ENCODE results near the gene FLVCR2. TPM values are rescaled to one million over a fixed set of nuclear protein-coding genes. Genes with fewer than 3 reads are reported as not detected.
A peak's percentile ranks its signal among the peaks of the same experiment; 100 is the strongest.

Gene FLVCR2
- total RNA-seq, 1 donor from 2014 or later: 42.4 TPM

DNA sequence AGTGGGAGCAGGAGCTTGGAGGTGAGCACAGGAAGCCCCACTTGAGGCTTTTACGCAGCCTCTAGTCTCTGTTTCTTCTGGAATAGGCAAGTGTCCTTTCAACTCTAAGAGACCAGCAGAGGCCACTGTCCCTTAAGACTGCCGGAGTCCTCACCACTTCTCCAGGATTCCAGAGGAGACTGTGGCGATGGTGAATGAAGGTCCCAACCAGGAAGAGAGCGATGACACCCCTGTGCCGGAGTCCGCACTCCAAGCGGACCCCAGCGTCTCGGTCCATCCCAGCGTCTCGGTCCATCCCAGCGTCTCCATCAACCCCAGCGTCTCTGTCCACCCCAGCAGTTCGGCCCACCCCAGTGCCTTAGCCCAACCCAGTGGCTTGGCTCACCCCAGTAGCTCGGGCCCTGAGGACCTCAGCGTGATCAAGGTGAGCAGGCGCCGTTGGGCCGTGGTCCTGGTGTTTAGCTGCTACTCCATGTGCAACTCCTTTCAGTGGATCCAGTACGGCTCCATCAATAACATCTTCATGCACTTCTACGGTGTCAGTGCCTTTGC lies 442 bp downstream of the FLVCR2 start:
- intact Hi-C loops (cut with DNase I): loop anchor here (5.0 kb wide), 1 partner anchor 73 kb away; no protein-coding TSS in a partner anchor
- peak; percentile 52 for DNase-seq
- H3K27me3 ChIP-seq (ENCODE audit: low read depth): no peaks in the 10 kb centered on the region
- peak overlapping the region; percentile 65 for H3K4me3 ChIP-seq
- H3K36me3 ChIP-seq: no peaks in the 10 kb centered on the region
- H3K9me3 ChIP-seq: no peaks in the 10 kb centered on the region
- peaks cover 21% of the 10 kb centered on the region for H3K4me1 ChIP-seq
- H3K27ac ChIP-seq: peak overlapping the region; percentile 80
- TF ChIP-seq, protein P1, sequence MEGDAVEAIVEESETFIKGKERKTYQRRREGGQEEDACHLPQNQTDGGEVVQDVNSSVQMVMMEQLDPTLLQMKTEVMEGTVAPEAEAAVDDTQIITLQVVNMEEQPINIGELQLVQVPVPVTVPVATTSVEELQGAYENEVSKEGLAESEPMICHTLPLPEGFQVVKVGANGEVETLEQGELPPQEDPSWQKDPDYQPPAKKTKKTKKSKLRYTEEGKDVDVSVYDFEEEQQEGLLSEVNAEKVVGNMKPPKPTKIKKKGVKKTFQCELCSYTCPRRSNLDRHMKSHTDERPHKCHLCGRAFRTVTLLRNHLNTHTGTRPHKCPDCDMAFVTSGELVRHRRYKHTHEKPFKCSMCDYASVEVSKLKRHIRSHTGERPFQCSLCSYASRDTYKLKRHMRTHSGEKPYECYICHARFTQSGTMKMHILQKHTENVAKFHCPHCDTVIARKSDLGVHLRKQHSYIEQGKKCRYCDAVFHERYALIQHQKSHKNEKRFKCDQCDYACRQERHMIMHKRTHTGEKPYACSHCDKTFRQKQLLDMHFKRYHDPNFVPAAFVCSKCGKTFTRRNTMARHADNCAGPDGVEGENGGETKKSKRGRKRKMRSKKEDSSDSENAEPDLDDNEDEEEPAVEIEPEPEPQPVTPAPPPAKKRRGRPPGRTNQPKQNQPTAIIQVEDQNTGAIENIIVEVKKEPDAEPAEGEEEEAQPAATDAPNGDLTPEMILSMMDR (IDR thresholded peaks at IDR 0.05): peak; percentile 28
- peak; percentile 75 to 77 for ATAC-seq

DNA sequence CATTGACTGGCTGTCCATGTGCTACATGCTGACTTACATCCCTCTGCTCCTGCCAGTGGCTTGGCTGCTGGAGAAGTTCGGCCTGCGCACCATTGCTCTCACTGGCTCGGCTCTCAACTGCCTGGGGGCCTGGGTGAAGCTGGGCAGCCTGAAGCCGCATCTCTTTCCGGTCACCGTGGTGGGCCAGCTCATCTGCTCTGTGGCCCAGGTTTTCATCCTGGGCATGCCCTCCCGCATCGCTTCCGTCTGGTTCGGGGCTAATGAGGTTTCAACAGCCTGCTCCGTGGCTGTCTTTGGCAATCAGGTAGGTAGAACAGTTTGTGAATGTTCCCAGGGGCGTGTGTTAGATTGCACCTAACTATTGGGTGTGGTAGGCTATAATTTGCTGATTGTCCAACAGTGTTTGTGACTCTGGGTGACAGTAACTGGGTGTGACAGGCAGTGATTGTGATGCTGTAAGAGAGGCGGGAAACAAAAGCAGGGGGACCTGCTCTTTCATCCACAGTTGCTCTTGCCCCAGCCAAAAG lies 981 bp downstream of the FLVCR2 start:
- peak overlapping the region; percentile 80 for H3K27ac ChIP-seq
- intact Hi-C loops (cut with DNase I): loop anchor here (5.0 kb wide), 1 partner anchor 73 kb away; no protein-coding TSS in a partner anchor
- H3K36me3 ChIP-seq: no peaks in the 10 kb centered on the region
- peaks cover 21% of the 10 kb centered on the region for H3K4me1 ChIP-seq
- DNase-seq (no peak), ATAC-seq (peak; percentile 28 to 52)
- TF ChIP-seq, protein P1 (IDR thresholded peaks at IDR 0.05): no peak
- H3K27me3 ChIP-seq (ENCODE audit: low read depth): no peaks in the 10 kb centered on the region
- peak overlapping the region; percentile 65 for H3K4me3 ChIP-seq
- no peaks in the 10 kb centered on the region for H3K9me3 ChIP-seq

DNA sequence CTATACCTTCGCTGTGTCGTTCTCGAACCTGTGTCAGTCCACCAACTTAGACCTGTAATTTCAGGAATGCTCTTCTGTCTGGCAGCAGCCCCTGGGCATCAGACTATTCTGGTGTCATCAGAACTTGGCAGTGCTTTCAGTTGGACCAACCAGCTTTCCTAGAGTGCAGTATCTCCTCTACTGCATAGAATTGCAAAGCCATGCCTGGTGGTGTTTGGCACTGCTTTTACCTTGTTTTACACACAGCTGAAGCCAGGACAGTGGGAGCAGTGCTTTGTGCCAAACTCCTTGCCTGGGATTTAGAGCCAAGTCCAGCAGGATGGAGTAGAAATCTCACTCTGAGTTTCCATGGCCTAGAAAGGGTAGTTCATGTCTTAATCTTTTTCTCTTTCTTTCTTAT lies 1.5 kb downstream of the FLVCR2 start:
- Histone ChIP-seq H3K27ac (peak overlapping the region; percentile 80), H3K4me3 (peak overlapping the region; percentile 65), H3K4me1 (peaks cover 21% of the 10 kb centered on the region), H3K36me3 (no peaks in the 10 kb centered on the region), H3K9me3 (no peaks in the 10 kb centered on the region), H3K27me3 (ENCODE audit: low read depth) (no peaks in the 10 kb centered on the region)
- TF ChIP-seq, protein P1 (IDR thresholded peaks at IDR 0.05): no peak
- intact Hi-C loops (cut with DNase I): loop anchor here (5.0 kb wide), 1 partner anchor 72 kb away; no protein-coding TSS in a partner anchor
- ATAC-seq (no peak), DNase-seq (no peak)

DNA sequence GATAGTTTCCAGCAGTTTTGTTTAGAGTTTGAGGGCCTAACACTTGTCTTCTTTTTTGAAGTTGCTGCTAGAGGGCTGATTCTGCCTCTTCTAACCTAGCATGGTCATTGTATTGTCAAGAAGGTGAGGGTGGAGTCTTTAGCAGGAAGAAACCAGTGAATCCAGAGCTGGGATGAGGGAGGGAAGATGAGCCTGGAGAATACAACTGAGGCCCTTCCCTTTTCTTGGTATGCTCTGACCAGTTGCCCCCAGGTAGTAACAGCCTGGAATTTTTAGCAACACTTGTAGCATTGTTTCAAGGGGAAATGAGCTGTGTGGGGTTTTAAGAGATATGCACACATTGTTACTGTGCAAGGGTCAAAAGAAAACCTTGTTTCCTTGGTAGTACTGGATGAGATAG lies 9.0 kb downstream of the FLVCR2 start:
- no peak overlapping the region for H3K27ac ChIP-seq
- no peak overlapping the region for H3K4me3 ChIP-seq
- DNase-seq (no peak), ATAC-seq (no peak)
- no peaks in the 10 kb centered on the region for H3K27me3 ChIP-seq (ENCODE audit: low read depth)
- no peaks in the 10 kb centered on the region for H3K9me3 ChIP-seq
- TF ChIP-seq, protein P1 (IDR thresholded peaks at IDR 0.05): no peak
- intact Hi-C loops (cut with DNase I): no loop called here
- no peaks in the 10 kb centered on the region for H3K36me3 ChIP-seq
- peaks cover 4% of the 10 kb centered on the region for H3K4me1 ChIP-seq

DNA sequence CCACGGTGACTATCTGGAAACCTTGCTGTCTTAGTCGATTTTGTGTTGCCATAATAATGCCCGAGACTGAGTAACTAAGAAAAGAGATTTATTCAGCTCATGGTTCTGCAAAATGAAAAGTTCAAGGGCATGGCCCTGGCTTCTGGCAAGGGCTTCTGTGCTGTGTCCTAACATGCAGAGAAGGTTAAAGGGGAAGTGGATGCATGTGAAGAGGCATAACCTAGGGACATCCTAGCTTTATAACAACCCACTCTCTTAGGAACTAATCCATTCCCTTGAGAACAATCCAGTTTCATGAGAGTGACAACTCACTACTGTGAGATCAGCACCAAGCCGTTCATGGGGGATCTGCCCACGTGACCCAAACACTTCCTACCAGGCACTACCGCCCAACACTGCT lies 11.5 kb downstream of the FLVCR2 start:
- H3K27ac ChIP-seq: peak overlapping the region; percentile 58
- H3K4me1 ChIP-seq: no peaks in the 10 kb centered on the region
- TF ChIP-seq, protein P1 (IDR thresholded peaks at IDR 0.05): no peak
- DNase-seq: no peak
- H3K9me3 ChIP-seq: no peaks in the 10 kb centered on the region
- no peak overlapping the region for H3K4me3 ChIP-seq
- ATAC-seq: peak; percentile 51 to 75
- intact Hi-C loops (cut with DNase I): no loop called here
- no peaks in the 10 kb centered on the region for H3K36me3 ChIP-seq
- no peaks in the 10 kb centered on the region for H3K27me3 ChIP-seq (ENCODE audit: low read depth)

Data from lower lobe of right lung (tissue), 2 donors.